CD4-positive, alpha-beta T cell treated with Interleukin-21 for 1 hour (primary cell): ENCODE results near the gene WNT4.

Experiments
- DNase-seq: peaks from one replicate; pipeline ENCODE4 v3.0.0-alpha.2; 2020

WNT4 gene

DNA sequence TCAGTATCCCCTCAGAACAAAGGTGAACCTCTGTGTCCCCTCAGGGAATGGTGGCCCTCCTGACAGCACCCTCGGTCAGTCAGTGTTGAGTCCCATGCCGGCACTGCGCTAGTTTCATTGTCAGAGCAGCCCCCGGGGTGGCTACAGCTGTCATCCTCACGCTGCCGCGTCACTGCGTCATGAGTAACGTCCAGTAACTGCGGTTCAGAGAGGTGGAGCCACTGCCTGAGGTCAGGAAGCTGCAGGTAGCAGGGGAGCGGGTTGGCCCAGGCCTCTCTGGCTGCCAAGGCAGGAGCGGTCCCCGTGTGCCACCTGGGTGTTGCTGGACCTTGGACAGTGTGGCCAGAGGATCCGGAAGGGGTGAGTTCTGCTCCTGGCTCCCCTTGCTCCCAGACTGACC, 20.2 kb upstream of the WNT4 start:
- DNase-seq: no peak

DNA sequence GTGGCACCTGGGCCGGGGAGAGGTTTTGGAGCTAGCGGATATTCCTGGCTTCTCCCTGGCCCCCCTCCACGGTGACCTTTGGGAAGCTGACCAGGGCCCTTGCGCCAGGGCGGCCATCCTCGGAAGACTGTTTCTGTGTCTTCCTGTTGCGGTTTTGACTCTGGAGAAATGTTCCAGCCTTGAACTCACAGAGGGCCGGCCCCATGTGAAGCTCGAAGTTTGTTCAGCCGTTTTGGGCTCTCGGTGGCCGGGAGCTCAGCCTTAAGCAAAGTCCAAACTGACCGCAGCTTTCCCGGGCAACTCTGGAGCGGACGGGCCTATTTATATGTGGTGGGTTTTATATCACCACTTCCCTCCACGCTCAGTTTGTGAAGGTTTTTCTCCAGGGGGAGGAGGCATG, 17.0 kb upstream of the WNT4 start:
- DNase-seq: no peak

DNA sequence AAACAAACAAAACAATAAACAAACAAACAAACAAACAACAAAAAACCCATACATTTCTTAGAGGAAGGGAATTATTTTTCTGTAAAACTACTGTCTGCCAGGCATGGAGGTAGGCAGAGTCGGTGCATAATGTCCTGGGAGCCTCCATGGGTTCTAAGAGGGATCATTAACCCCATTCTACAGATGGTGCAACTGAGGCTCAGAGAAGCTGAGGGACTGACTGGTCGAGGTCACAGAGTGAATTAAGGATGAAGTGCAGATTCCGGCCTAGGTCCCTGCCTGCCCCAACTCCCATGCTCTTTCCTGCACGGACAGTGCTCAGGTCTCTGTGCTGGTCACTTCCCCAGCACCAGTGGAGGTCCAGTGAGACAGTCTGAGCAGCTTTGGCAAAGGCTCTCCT, 15.8 kb upstream of the WNT4 start:
- DNase-seq: no peak

- no peak for DNase-seq
These were observed 14.6 kb upstream of the WNT4 start for GRCh38 chr1:22157359-22157966.

- DNase-seq: no peak
These were observed 12.6 kb upstream of the WNT4 start for GRCh38 chr1:22155517-22155916.

DNA sequence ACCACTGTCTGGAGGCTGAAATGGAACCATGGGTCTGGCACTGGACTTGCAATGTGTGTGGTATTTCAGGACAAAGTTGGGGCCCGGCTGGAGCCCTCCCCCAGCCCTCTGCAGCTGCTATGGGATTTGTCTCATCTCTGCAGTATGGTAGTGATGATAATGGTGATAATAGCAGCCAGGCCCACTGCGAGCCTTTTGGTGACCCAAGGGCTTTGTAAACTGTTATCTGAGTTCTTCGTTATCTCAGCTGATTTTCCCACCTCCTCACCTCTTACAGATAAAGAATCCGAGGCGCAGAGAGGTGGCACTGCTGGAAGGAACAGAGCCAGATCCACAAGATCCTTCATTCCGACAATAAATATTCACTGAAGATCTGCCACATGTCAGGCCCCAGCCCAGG, 11.7 kb upstream of the WNT4 start:
- no peak for DNase-seq

DNA sequence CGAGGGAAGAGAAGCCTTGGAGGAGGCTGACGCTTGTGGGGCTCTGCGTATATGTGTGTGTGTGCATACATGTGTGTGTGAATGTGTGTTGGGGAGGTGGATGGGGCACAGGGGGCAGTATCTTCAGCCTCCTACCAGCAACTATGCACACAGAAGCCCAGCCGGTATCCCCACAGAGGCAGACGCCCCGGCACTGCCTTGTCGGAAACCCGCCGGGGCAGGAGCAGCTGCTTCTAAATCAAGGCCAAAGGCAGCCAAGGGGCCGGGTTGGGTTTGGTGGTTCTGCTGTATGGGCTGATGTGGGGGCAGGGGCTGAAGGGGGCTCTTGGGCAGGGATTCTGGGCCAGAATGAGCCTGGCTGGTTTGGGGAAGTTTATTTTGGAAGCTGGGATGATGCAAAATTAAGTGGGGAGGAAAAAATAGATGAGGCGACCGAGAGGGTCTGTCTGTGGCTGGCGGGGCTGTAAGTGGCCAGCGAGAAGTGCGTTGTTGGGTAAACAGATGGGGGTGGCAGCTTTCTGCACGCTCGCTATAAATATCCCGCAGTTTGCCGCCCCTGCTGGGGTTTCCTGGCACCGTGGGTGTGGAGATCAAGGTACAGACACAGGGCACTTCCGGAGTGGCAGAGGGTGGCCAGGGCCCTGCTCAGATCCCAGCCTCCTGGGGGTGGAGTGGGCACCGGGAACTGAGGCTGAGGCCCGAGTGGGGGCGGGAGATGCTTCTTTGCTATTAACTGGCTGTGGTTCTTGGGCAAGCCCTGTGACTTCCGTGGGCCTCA, 11.0 kb upstream of the WNT4 start:
- DNase-seq: no peak

GRCh38 chr1:22150923-22151322, 8.0 kb upstream of the WNT4 start:
- DNase-seq: no peak

GRCh38 chr1:22142315-22143064, 407 bp downstream of the WNT4 start:
- DNase-seq: no peak

DNA sequence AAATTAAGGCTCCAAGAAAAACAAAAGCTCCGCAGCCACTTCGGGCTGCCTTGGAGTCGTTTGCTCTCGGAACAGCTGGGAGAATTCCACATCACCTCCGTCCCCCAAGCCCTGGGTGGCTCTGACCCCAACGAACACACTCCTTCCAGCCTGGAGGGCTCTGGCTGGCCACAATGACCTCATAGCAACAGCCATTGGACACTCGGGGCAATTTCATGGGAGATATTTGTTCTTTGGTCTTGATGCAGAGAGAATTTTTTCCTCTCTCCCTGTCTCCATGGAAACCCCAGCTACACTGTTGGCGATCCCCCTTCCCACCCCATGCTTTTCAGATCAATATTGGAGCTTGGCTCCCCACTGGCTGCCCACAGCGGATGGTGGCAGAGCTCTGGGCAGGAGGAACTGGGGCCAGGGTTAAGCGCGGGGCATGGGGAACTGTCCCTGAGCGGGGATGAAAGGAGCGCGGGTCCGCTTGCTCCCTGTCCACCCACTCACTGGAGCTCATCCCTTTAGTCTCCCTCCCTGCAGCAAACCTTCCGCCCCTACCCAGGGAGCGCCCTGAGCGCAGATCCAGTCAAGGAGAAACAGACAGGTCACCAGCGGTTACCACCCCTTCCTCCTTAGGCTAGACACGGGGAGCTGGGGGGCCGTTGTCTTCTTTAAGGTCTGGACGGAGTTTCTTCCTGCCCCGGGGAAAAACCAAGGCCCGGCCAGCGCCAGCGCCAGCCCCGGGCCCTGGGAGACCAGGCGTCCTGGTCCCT, 1.2 kb downstream of the WNT4 start:
- no peak for DNase-seq

DNA sequence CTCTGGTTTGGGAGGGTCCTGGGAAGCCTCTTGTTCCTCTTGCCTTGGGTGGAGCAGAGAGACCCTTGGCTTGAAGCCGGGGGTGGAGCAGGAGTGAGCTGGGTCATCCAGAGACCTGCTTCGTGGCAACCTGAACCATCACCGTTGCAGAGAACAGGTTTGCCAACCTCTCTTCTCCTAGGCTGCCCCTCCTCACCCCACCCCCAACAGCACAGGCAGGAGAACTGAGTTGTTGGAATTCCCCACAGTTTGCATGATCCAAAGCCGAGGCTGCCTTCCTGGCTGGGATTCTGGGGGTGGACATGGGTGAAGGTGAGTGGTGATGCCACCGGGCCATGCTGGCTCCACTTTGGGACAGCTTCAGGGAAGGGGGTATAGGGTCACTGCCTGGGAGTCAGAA, 2.2 kb downstream of the WNT4 start:
- DNase-seq: no peak

- no peak for DNase-seq
These were observed 3.1 kb downstream of the WNT4 start for GRCh38 chr1:22139817-22140216.

GRCh38 chr1:22139066-22139594, 3.8 kb downstream of the WNT4 start:
- DNase-seq: no peak

GRCh38 chr1:22137004-22137720, 5.7 kb downstream of the WNT4 start:
- DNase-seq: no peak

DNA sequence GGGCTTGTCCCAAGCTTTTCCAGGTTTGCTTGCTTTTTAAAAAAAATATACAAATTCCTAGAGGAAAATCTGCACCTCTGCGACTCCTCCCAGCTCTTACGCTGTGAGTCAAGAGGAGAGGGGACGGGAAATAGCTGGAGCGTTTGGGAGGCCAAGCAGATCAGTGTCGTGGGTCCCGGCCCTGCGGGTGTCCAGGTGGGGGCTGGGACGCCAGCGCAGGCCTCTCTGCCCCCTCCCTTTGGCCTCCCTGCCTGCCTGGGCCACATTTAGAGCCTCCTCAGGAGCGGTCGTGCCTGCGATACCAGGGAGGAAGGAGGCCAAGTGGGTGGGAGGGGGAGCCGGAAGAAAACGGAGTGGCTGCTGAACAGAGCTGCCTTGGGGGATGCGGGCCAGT, 9.0 kb downstream of the WNT4 start:
- DNase-seq: no peak

GRCh38 chr1:22133247-22133930, 9.5 kb downstream of the WNT4 start:
- no peak for DNase-seq

- DNase-seq: no peak
These were observed 10.2 kb downstream of the WNT4 start for GRCh38 chr1:22132517-22133235.

DNA sequence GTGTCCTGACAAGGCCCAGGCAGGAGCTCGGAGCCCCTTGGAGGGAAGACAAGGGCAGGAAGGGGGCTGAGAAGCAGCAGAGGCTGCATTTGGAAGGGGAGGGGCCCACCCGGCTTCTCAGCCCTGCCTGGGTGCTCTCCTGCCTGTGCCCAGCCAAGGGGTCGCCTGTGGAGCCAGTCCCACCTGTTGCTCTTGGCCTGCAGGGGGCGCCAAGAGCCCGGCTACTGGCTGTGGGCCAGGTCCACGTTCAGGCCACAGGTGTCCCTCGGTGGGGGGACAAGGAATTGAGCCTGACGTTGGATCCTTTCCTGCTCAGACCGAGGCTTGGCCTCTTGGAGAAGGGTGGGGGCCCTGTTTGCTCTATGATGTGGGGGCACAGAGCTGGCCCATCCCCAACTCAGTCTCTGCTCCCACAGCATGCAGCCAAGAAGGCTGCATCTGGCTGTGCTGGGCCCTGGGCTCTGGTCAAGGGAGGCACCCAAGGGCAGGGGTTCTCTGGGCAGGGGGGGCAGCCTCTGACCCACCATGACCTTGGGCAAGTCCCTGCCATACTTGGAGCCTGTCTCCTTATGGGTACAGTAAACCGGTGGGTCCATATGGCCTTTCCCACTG, 10.9 kb downstream of the WNT4 start:
- DNase-seq: peak; percentile 49

DNA sequence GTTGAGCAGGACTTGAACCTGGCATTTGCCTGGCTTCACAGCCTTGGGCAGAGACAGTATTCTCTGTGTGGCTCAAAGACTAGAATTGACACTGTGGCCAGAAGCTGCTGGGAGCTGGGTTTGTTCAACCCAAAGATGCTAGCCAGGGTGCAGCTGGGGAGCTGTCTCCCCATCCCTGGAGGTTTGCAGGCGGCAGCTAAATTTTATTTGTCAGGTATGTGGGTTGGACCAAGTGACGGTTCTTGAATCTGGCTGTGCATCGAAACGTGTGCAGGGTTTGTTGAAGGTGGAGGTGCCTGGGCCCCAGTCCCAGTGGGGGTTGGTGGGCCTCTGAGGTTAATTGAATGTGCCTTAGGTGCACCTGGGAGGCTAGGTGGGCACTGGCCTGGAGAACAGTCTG, 11.8 kb downstream of the WNT4 start:
- no peak for DNase-seq

GRCh38 chr1:22129501-22130117, 13.3 kb downstream of the WNT4 start:
- DNase-seq: no peak
